Smooth muscle cell (in vitro differentiated cells): Measurements from ENCODE around the gene PCDH9. TPM values are rescaled to one million over a fixed set of nuclear protein-coding genes. Genes with fewer than 3 reads are reported as not detected.
"Not testable (repeated sequence)": the region's sequence is repeated elsewhere in the genome, so short reads cannot be mapped to it uniquely, and the experiment has no call there.

Experiments used
- DNase-seq: peaks from one replicate; lab custom pipeline; 2025; ENCODE audit not compliant: unreplicated experiment; lab: John Stamatoyannopoulos, UW
- H2AFZ ChIP-seq: fragments of 200-600 bp; sonication (generic); 2 replicates; pipeline ENCODE4 v1.6.0; 2016; ENCODE audit warnings: antibody characterized with exemption, low read depth, mild to moderate bottlenecking
- H3F3A ChIP-seq: fragments of 200-600 bp; sonication (generic); 2 replicates; pipeline ENCODE4 v1.6.0; 2017; ENCODE audit warnings: antibody characterized with exemption, low read depth
- H3K27ac ChIP-seq: fragments of 200-600 bp; sonication (generic); 2 replicates; pipeline ENCODE4 v1.5.1; 2016; ENCODE audit warnings: low read depth, mild to moderate bottlenecking
- H3K27me3 ChIP-seq: fragments of 200-600 bp; sonication (generic); 2 replicates; pipeline ENCODE4 v1.6.1; 2016; ENCODE audit warnings: low read depth, mild to moderate bottlenecking
- H3K36me3 ChIP-seq: fragments of 200-600 bp; sonication (generic); 2 replicates; pipeline ENCODE4 v1.5.1; 2016; ENCODE audit warnings: low read depth
- H3K4me1 ChIP-seq: fragments of 200-600 bp; sonication (generic); 2 replicates; pipeline ENCODE4 v1.5.1; 2016; ENCODE audit warnings: low read depth
- H3K4me2 ChIP-seq: fragments of 200-600 bp; sonication (generic); 2 replicates; pipeline ENCODE4 v1.6.0; 2016; ENCODE audit warnings: mild to moderate bottlenecking
- H3K4me3 ChIP-seq: fragments of 200-600 bp; sonication (generic); 2 replicates; pipeline ENCODE4 v1.5.1; 2016; ENCODE audit warnings: mild to moderate bottlenecking
- H3K79me2 ChIP-seq: fragments of 200-600 bp; sonication (generic); 2 replicates; pipeline ENCODE4 v1.6.0; 2016; ENCODE audit warnings: low read depth, mild to moderate bottlenecking
- H3K9ac ChIP-seq: fragments of 200-600 bp; sonication (generic); 2 replicates; pipeline ENCODE4 v1.6.0; 2016; ENCODE audit warnings: low read depth
- H3K9me3 ChIP-seq: fragments of 200-600 bp; sonication (generic); replicated peaks from 2 replicates; pipeline ENCODE4 v1.5.1; 2016; ENCODE audit warnings: low read depth
- H4K20me1 ChIP-seq: fragments of 200-600 bp; sonication (generic); 2 replicates; pipeline ENCODE4 v1.6.0; 2016; ENCODE audit warnings: low read depth
- WGBS: methylation state at CpG from one replicate; pipeline ENCODE4 v1.1.7; 2016; ENCODE audit warnings: low lambda C conversion rate; 5-methylcytosine and 5-hydroxymethylcytosine counted together
- polyA plus RNA-seq: library from polyadenylated mRNA; unstranded; fragments of >200 nt; fragmentation: Nextera tagmentation; extraction: Ambion mirVana; gene quantifications from 2 replicates; pipeline ENCODE4 v1.2.1, GENCODE V29; 2016
- total RNA-seq: library from RNA; depleted of rRNA; stranded (reverse); fragments of >200 nt; gene quantifications from 2 replicates; pipeline ENCODE4 v1.2.3, GENCODE V29; 2014
- TF ChIP-seq, protein P1 (sequence below): fragments of 200-600 bp; sonication (generic); IDR thresholded peaks from 2 replicates; pipeline ENCODE4 v1.5.1; 2017; ENCODE audit warnings: borderline replicate concordance, mild to moderate bottlenecking, antibody characterized with exemption; ENCODE audit not compliant: insufficient read depth, poor library complexity, severe bottlenecking

PCDH9 gene
- total and polyA plus RNA-seq, 2 experiments from 2014 or later = 0.65 to 1.9 TPM

- TF ChIP-seq, protein P1, sequence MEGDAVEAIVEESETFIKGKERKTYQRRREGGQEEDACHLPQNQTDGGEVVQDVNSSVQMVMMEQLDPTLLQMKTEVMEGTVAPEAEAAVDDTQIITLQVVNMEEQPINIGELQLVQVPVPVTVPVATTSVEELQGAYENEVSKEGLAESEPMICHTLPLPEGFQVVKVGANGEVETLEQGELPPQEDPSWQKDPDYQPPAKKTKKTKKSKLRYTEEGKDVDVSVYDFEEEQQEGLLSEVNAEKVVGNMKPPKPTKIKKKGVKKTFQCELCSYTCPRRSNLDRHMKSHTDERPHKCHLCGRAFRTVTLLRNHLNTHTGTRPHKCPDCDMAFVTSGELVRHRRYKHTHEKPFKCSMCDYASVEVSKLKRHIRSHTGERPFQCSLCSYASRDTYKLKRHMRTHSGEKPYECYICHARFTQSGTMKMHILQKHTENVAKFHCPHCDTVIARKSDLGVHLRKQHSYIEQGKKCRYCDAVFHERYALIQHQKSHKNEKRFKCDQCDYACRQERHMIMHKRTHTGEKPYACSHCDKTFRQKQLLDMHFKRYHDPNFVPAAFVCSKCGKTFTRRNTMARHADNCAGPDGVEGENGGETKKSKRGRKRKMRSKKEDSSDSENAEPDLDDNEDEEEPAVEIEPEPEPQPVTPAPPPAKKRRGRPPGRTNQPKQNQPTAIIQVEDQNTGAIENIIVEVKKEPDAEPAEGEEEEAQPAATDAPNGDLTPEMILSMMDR = no peak
- Histone ChIP-seq H3K27ac (no peak overlapping the region), H3K9ac (no peak overlapping the region), H3K4me3 (no peak overlapping the region), H3K4me1 (no peaks in the 10 kb centered on the region), H3K27me3 (no peaks in the 10 kb centered on the region), H3K9me3 (no peaks in the 10 kb centered on the region), H4K20me1 (no peaks in the 10 kb centered on the region), H3F3A (no peaks in the 10 kb centered on the region), H3K79me2 (no peaks in the 10 kb centered on the region), H3K4me2 (no peak overlapping the region), H3K36me3 (no peaks in the 10 kb centered on the region), H2AFZ (no peak overlapping the region)
- 96% methylated on average over 9 of the region's 10 CpGs for WGBS
- no peak for DNase-seq
Measured at GRCh38 chr13:66623129-66623820, 606.9 kb downstream of the PCDH9 start.

- H3F3A ChIP-seq, H3K4me1 ChIP-seq, H3K27ac ChIP-seq, H2AFZ ChIP-seq, H3K4me2 ChIP-seq, H3K27me3 ChIP-seq, H3K9me3 ChIP-seq, H3K4me3 ChIP-seq, H3K79me2 ChIP-seq, H3K36me3 ChIP-seq, H3K9ac ChIP-seq, DNase-seq, H4K20me1 ChIP-seq: not testable (repeated sequence)
- WGBS = 97% methylated on average over 30 of the region's 31 CpGs
Measured at GRCh38 chr13:66621906-66622447, 608.2 kb downstream of the PCDH9 start.

GRCh38 chr13:66618702-66619101, 611.4 kb downstream of the PCDH9 start:
- 53% methylated on average over 1 of the region's 1 CpG for WGBS
- no peak for DNase-seq
- Histone ChIP-seq H3K4me2 (no peak overlapping the region), H3K79me2 (no peaks in the 10 kb centered on the region), H3K27ac (no peak overlapping the region), H3K27me3 (no peaks in the 10 kb centered on the region), H3K4me1 (no peaks in the 10 kb centered on the region), H3K36me3 (no peaks in the 10 kb centered on the region), H3K9me3 (no peaks in the 10 kb centered on the region), H4K20me1 (no peaks in the 10 kb centered on the region), H2AFZ (no peak overlapping the region), H3F3A (no peaks in the 10 kb centered on the region), H3K9ac (no peak overlapping the region), H3K4me3 (no peak overlapping the region)
- TF ChIP-seq, protein P1 = peak; percentile 43

DNA sequence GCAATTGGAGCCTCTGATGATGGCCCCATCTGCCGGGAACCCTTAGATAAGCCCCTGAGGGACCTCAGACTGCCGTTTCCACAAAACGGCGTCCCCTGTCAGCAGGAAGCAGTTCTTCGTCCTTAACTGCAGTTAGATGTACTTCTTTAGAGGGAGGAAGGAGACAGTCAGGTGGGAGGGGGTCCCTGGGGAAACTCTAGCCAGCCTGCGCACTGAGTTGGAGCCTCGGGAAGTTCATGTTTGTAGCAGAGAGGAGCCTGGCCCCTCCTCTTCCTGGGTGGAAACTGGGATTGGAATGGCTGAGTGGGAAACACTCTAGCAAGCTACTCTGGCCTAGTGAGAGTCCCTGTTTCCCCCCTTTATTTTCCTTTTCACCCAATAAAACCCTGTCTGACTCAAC, 612.4 kb downstream of the PCDH9 start:
- H3K4me1 ChIP-seq = no peaks in the 10 kb centered on the region
- H3K4me3 ChIP-seq = no peak overlapping the region
- H3K36me3 ChIP-seq = no peaks in the 10 kb centered on the region
- TF ChIP-seq, protein P1 = no peak
- H3K4me2 ChIP-seq = no peak overlapping the region
- H3K27ac ChIP-seq = no peak overlapping the region
- H3K79me2 ChIP-seq = no peaks in the 10 kb centered on the region
- H3F3A ChIP-seq = no peaks in the 10 kb centered on the region
- H3K9ac ChIP-seq = no peak overlapping the region
- no peaks in the 10 kb centered on the region for H3K9me3 ChIP-seq
- WGBS = 94% methylated on average over 7 of the region's 7 CpGs
- H4K20me1 ChIP-seq = no peaks in the 10 kb centered on the region
- DNase-seq = no peak
- no peaks in the 10 kb centered on the region for H3K27me3 ChIP-seq
- no peak overlapping the region for H2AFZ ChIP-seq
